Measurements from ENCODE around the gene FBXO27. TPM values are rescaled to one million over a fixed set of nuclear protein-coding genes. Genes with fewer than 3 reads are reported as not detected.
A peak's percentile ranks its signal among the peaks of the same experiment; 100 is the strongest.

FBXO27 gene
- total and polyA plus RNA-seq, 2 of the 13 experiments (the other 11 are each of a cell fraction or from before 2014, with no cell fraction given), result 0.15 to 2.8 TPM

GRCh38 chr19:39067104-39067503, 34.8 kb upstream of the FBXO27 start (continued):
- TF ChIP-seq ATF7 (IDR thresholded peaks at IDR 0.05) (no peak), ATF7 (CRISPR knock-in tag; IDR thresholded peaks at IDR 0.05) (no peak), ASH2L (IDR thresholded peaks at IDR 0.05; ENCODE audit: insufficient read length, low read depth, low read length) (no peak), HOMEZ (CRISPR knock-in tag; IDR thresholded peaks at IDR 0.05; ENCODE audit: low read depth) (no peak), HNF4A (CRISPR knock-in tag; IDR thresholded peaks at IDR 0.05) (peak; percentile 65; the same call in 1 of the 2 replicates), ZKSCAN8 (CRISPR knock-in tag; IDR thresholded peaks at IDR 0.05; ENCODE audit: borderline replicate concordance) (no peak), HHEX (CRISPR knock-in tag; IDR thresholded peaks at IDR 0.05) (no peak), JUN (CRISPR knock-in tag; IDR thresholded peaks at IDR 0.05) (no peak), ZNF234 (CRISPR knock-in tag; conservative IDR thresholded peaks at IDR 0.05) (no peak), JUNB (CRISPR knock-in tag; IDR thresholded peaks at IDR 0.05; ENCODE audit: borderline replicate concordance) (no peak), ZNF362 (CRISPR knock-in tag; IDR thresholded peaks at IDR 0.05; ENCODE audit: borderline replicate concordance) (peak; percentile 86), NR2F1 (CRISPR knock-in tag; IDR thresholded peaks at IDR 0.05) (no peak), NFE2L2 (IDR thresholded peaks at IDR 0.05; ENCODE audit: low read length) (no peak)
